SK-N-SH (cell line): Measurements from ENCODE around the gene DICER1. TPM values are rescaled to one million over a fixed set of nuclear protein-coding genes. Genes with fewer than 3 reads are reported as not detected.

Experiments used
- CTCF ChIA-PET: fragments of 300-600, 350-600 bp; formaldehyde crosslinking; extraction: SDS; loops from one replicate; lab custom pipeline; 2021; lab: Yijun Ruan, JAX
- POLR2A ChIA-PET: fragments of 350-600 bp; sonication (Branson Sonifier 250); formaldehyde crosslinking; extraction: SDS; loops from one replicate; lab custom pipeline; 2020; ENCODE audit warnings: antibody characterized with exemption, inconsistent platforms; lab: Yijun Ruan, JAX
- DNase-seq: peaks from one replicate; pipeline ENCODE4 v3.0.0; 2012
- H2AFZ ChIP-seq: fragments of 200-600 bp; sonication (generic); 2 replicates; pipeline ENCODE4 v1.8.1; 2016; ENCODE audit warnings: antibody characterized with exemption, mild to moderate bottlenecking, low read depth
- H3F3A ChIP-seq: fragments of 200-600 bp; sonication (generic); replicated peaks from 2 replicates; pipeline ENCODE3; 2016; ENCODE audit warnings: antibody characterized with exemption, mild to moderate bottlenecking; ENCODE audit not compliant: insufficient read depth
- H3K27ac ChIP-seq, 2 experiments: fragments of 200-500 bp in 1 of 2; fragments of 200-600 bp in 1 of 2; sonication (Bioruptor generic) in 1 of 2; sonication (generic), shearing (Covaris generic) in 1 of 2; 2 replicates each; pipeline versions ENCODE4 v1.5.1 to v1.6.1; 2014 to 2016; ENCODE audit warnings: low read depth in 2 of 2, inconsistent platforms in 1 of 2, low read length in 1 of 2, mild to moderate bottlenecking in 1 of 2, mixed read lengths in 1 of 2
- H3K27me3 ChIP-seq: fragments of 200-600 bp; sonication (generic), shearing (Covaris generic); 2 replicates; pipeline ENCODE4 v1.6.1; 2016; ENCODE audit warnings: mixed run types; ENCODE audit not compliant: insufficient read depth
- H3K36me3 ChIP-seq, 2 experiments: fragments of 200-500 bp in 1 of 2; fragments of 200-600 bp in 1 of 2; sonication (Bioruptor generic) in 1 of 2; sonication (generic) in 1 of 2; replicated peaks in 1 of 2; 2 replicates each; pipeline versions ENCODE3 to v1.5.1; 2014 to 2016; ENCODE audit warnings: low read length in 1 of 2, mild to moderate bottlenecking in 1 of 2; ENCODE audit not compliant: insufficient read depth in 2 of 2, control insufficient read depth in 1 of 2
- H3K4me1 ChIP-seq, 2 experiments: fragments of 200-500 bp in 1 of 2; fragments of 200-600 bp in 1 of 2; sonication (Bioruptor generic) in 1 of 2; sonication (generic), shearing (Covaris generic) in 1 of 2; 2 replicates each; pipeline versions ENCODE4 v1.5.1 to v1.6.1; 2014 to 2016; ENCODE audit warnings: low read depth in 1 of 2, low read length in 1 of 2, mixed run types in 1 of 2; ENCODE audit not compliant: insufficient read depth in 2 of 2, control insufficient read depth in 1 of 2
- H3K4me2 ChIP-seq: fragments of 200-600 bp; sonication (generic), shearing (Covaris generic); 2 replicates; pipeline ENCODE4 v1.6.1; 2017; ENCODE audit warnings: mixed run types
- H3K4me3 ChIP-seq, 2 experiments: fragments of 200-500 bp in 1 of 2; fragments of 200-600 bp in 1 of 2; sonication (Bioruptor generic) in 1 of 2; sonication (generic), shearing (Covaris generic) in 1 of 2; 2 replicates each; pipeline versions ENCODE4 v1.5.1 to v1.8.1; 2014 to 2016; ENCODE audit warnings: low read depth in 2 of 2, inconsistent platforms in 1 of 2, low read length in 1 of 2, mild to moderate bottlenecking in 1 of 2, mixed read lengths in 1 of 2, moderate library complexity in 1 of 2
- H3K79me2 ChIP-seq: fragments of 200-600 bp; sonication (generic); 2 replicates; pipeline ENCODE4 v1.8.1; 2017; ENCODE audit warnings: mild to moderate bottlenecking; ENCODE audit not compliant: insufficient read depth
- H3K9ac ChIP-seq: fragments of 200-600 bp; sonication (generic); 2 replicates; pipeline ENCODE4 v1.6.1; 2017; ENCODE audit warnings: mixed run types
- H3K9me2 ChIP-seq: fragments of 200-600 bp; sonication (generic); 2 replicates; pipeline ENCODE4 v1.6.1; 2017; ENCODE audit warnings: mixed run types
- H3K9me3 ChIP-seq: fragments of 200-600 bp; sonication (generic); 2 replicates; pipeline ENCODE4 v1.6.1; 2017; ENCODE audit warnings: mixed run types, mild to moderate bottlenecking, moderate library complexity
- H4K20me1 ChIP-seq: fragments of 200-600 bp; sonication (generic); 2 replicates; pipeline ENCODE4 v1.6.1; 2017; ENCODE audit warnings: mild to moderate bottlenecking, mixed run types; ENCODE audit not compliant: insufficient read depth
- CHD2 ChIP-seq: fragments of 150-350 bp; IDR thresholded peaks from 2 replicates; pipeline ENCODE4 v1.6.1; 2018; ENCODE audit warnings: low read length; ENCODE audit not compliant: partially characterized antibody
- EP300 ChIP-seq, 2 experiments: IDR thresholded peaks; 2 replicates each; pipeline versions ENCODE4 v1.4.0 to v1.6.1; 2012; ENCODE audit warnings: borderline replicate concordance in 1 of 2, low read depth in 1 of 2, low read length in 1 of 2
- EZH2phosphoT487 ChIP-seq: fragments of 200-600 bp; sonication (generic); IDR thresholded peaks from 2 replicates; pipeline ENCODE4 v1.6.1; 2017; ENCODE audit warnings: low read depth, mixed run types, mild to moderate bottlenecking, antibody characterized with exemption, moderate library complexity, borderline replicate concordance
- FOXM1 ChIP-seq: IDR thresholded peaks from 2 replicates; pipeline ENCODE4 v1.4.0; 2012; ENCODE audit warnings: low read depth, mild to moderate bottlenecking
- GABPA ChIP-seq: IDR thresholded peaks from 2 replicates; pipeline ENCODE4 v1.4.0; 2012; ENCODE audit warnings: low read depth, mild to moderate bottlenecking
- IRF3 ChIP-seq: fragments of 150-350 bp; IDR thresholded peaks from 2 replicates; pipeline ENCODE4 v1.6.1; 2016; ENCODE audit warnings: mild to moderate bottlenecking, low read depth, low read length
- MAX ChIP-seq: IDR thresholded peaks from 2 replicates; pipeline ENCODE4 v1.4.0; 2012; ENCODE audit warnings: low read depth
- MXI1 ChIP-seq: IDR thresholded peaks from 2 replicates; pipeline ENCODE4 v1.6.1; 2012; ENCODE audit warnings: mild to moderate bottlenecking, low read depth, low read length, improper control_type of control experiment
- NFIC ChIP-seq: IDR thresholded peaks from 2 replicates; pipeline ENCODE4 v1.4.0; 2012; ENCODE audit warnings: borderline replicate concordance
- NRF1 ChIP-seq: IDR thresholded peaks from 2 replicates; pipeline ENCODE4 v1.6.1; 2012; ENCODE audit warnings: low read depth, mild to moderate bottlenecking, low read length
- POLR2AphosphoS5 ChIP-seq: IDR thresholded peaks from 2 replicates; pipeline ENCODE4 v1.6.1; 2012; ENCODE audit warnings: low read depth, low read length
- REST ChIP-seq: IDR thresholded peaks from 2 replicates; pipeline ENCODE4 v1.6.1; 2012; ENCODE audit warnings: mild to moderate bottlenecking, low read depth, low read length, moderate library complexity
- TCF12 ChIP-seq: IDR thresholded peaks from 2 replicates; pipeline ENCODE4 v1.4.0; 2012
- USF1 ChIP-seq: IDR thresholded peaks from 2 replicates; pipeline ENCODE4 v1.4.0; 2012; ENCODE audit warnings: low read depth, borderline replicate concordance
- USF2 ChIP-seq: fragments of 150-350 bp; IDR thresholded peaks from 2 replicates; pipeline ENCODE4 v1.6.1; 2017; ENCODE audit warnings: antibody characterized with exemption, low read length, low read depth, borderline replicate concordance
- YY1 ChIP-seq: IDR thresholded peaks from 2 replicates; pipeline ENCODE4 v1.4.0; 2012; ENCODE audit warnings: low read depth, mild to moderate bottlenecking
- ZBTB33 ChIP-seq: IDR thresholded peaks from 2 replicates; pipeline ENCODE4 v1.4.0; 2012; ENCODE audit warnings: low read depth, borderline replicate concordance
- WGBS: methylation state at CpG from one replicate; pipeline ENCODE4 v1.1.6; 2017; ENCODE audit warnings: low lambda C conversion rate; 5-methylcytosine and 5-hydroxymethylcytosine counted together
- polyA plus RNA-seq, 3 experiments: library from polyadenylated mRNA; depleted of rRNA; stranded (reverse); fragments of >200 nt; gene quantifications; 2 replicates each; pipeline ENCODE4 v1.2.3, GENCODE V29; 2012

Gene DICER1
- polyA plus RNA-seq (2012; rRNA removed), result 4.7 and 6.4 TPM in 2 replicates
- polyA plus RNA-seq (2012; cell fraction: cytosol; rRNA removed), result 4.2 and 4.7 TPM in 2 replicates
- 12.0 and 23.7 TPM in 2 replicates for polyA plus RNA-seq (2012; cell fraction: nucleus; rRNA removed)

GRCh38 chr14:95157327-95158189, at the start of gene DICER1:
Gene DICER1 (minus strand): TSS chr14:95157529. CDS start chr14:95133458, 24,071 bp downstream.
- peaks cover 50% of the 10 kb centered on the region for H3K79me2 ChIP-seq
- peak within 1 kb of the TSS; percentile 98 for H3K4me2 ChIP-seq
- H3K27ac ChIP-seq, result peak within 1 kb of the TSS; percentile 81 to 94
- no peaks in the 10 kb centered on the region for H3K27me3 ChIP-seq
- peak; percentile 100 for DNase-seq
- ChIA-PET CTCF (interaction anchor here (0.7 to 1.3 kb wide), 3 partner anchors 17 to 467 kb away, joined by 3 to 4 read pairs (median 3); no protein-coding TSS in a partner anchor), POLR2A (interaction anchor here (0.6 to 1.0 kb wide), 4 partner anchors 13 to 283 kb away, joined by 3 read pairs; no protein-coding TSS in a partner anchor)
- no peaks in the 10 kb centered on the region for H3K9me3 ChIP-seq
- 1% methylated on average over 23 of the region's 77 CpGs for WGBS
- peak within 1 kb of the TSS; percentile 78 to 87 for H3K4me3 ChIP-seq
- H3K9ac ChIP-seq, result peak within 1 kb of the TSS; percentile 88
- no peaks in the 10 kb centered on the region for H3K9me2 ChIP-seq
- no peaks in the 10 kb centered on the region for H3F3A ChIP-seq
- peak within 1 kb of the TSS; percentile 96 for H2AFZ ChIP-seq
- no peak for TF ChIP-seq USF2
- TF ChIP-seq TCF12, result no peak
- TF ChIP-seq EP300 (IDR thresholded peaks at IDR 0.05; ENCODE audit: borderline replicate concordance in 1 of 2, low read depth in 1 of 2, low read length in 1 of 2), result 0 out of 4 replicates have a peak, but pooled peaks of 1 of the 2 experiments have one; percentile 10
- peak; percentile 67 for TF ChIP-seq IRF3
- TF ChIP-seq GABPA, result peak; percentile 46; the same call in 1 of the 2 replicates
- TF ChIP-seq POLR2AphosphoS5, result peak; percentile 80
- TF ChIP-seq MXI1, result peak; percentile 18; the same call in 1 of the 2 replicates
- peak; percentile 75 for TF ChIP-seq NRF1
- TF ChIP-seq REST, result peak; percentile 50; the same call in 1 of the 2 replicates
- no peak for TF ChIP-seq FOXM1
- TF ChIP-seq ZBTB33, result 0 out of 2 replicates have a peak, but pooled peaks have one; percentile 20
- peak; percentile 81; the same call in 1 of the 2 replicates for TF ChIP-seq MAX
- no peak for TF ChIP-seq USF1
- TF ChIP-seq EZH2phosphoT487, result no peak
- peak; percentile 54; the same call in 1 of the 2 replicates for TF ChIP-seq NFIC
- TF ChIP-seq YY1, result peak; percentile 21; the same call in 1 of the 2 replicates
- TF ChIP-seq CHD2, result no peak
- peaks cover 26% of the 10 kb centered on the region for H4K20me1 ChIP-seq
- H3K36me3 ChIP-seq, result peaks cover 2 to 5% of the 10 kb centered on the region in 2 experiments
- H3K4me1 ChIP-seq, result peaks cover 7 to 14% of the 10 kb centered on the region in 2 experiments; a peak in 3 of 4 replicates
